Kidney epithelial cell (primary cell): Measurements from ENCODE around the gene SAMD4A. TPM values are rescaled to one million over a fixed set of nuclear protein-coding genes. Genes with fewer than 3 reads are reported as not detected.

Source experiments
- DNase-seq: peaks from one replicate; pipeline ENCODE4 v3.0.0-alpha.2; 2010; ENCODE audit warnings: low read depth
- H3K27me3 ChIP-seq: 2 replicates; pipeline ENCODE4 v1.6.0; 2011; ENCODE audit warnings: low read length; ENCODE audit not compliant: control insufficient read depth, insufficient read depth
- H3K36me3 ChIP-seq: 2 replicates; pipeline ENCODE4 v1.5.1; 2011; ENCODE audit warnings: low read length; ENCODE audit not compliant: control insufficient read depth, insufficient read depth
- H3K4me3 ChIP-seq: 2 replicates; pipeline ENCODE4 v1.5.1; 2011; ENCODE audit warnings: low read depth, mild to moderate bottlenecking, control low read depth, low read length
- total RNA-seq: library from RNA; depleted of rRNA; stranded (reverse); fragments of >200 nt; gene quantifications from 2 replicates; pipeline ENCODE4 v1.2.3, GENCODE V29; 2015
- TF ChIP-seq, protein P1 (sequence below): IDR thresholded peaks from 2 replicates; pipeline ENCODE4 v1.5.1; 2011; ENCODE audit warnings: mild to moderate bottlenecking, moderate library complexity, low read length, control low read depth, inconsistent platforms; ENCODE audit not compliant: insufficient read depth, poor library complexity, severe bottlenecking

Gene SAMD4A
- total RNA-seq, 1 donor from 2014 or later: 14.5 TPM

DNA sequence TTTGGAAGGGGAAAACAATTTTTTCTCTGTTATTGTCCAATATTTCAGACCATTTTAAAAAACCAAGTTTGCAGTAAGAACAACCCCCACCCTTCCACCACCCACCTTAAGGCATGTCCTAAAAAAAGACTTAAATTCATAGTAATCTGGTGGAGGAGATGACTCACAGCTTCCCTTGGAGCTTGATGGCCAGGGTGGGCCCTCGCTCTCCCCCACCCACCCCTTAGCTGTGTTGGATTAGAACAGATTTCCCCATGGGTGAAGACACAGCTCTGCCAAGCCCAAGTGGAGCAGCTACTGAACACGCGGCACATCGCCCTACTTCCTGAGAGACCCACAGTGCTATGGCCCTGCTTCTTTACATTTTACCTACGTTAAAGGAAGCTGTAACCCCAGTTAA is 195.4 kb downstream of the SAMD4A start:
- no peak for DNase-seq
- TF ChIP-seq, protein P1, sequence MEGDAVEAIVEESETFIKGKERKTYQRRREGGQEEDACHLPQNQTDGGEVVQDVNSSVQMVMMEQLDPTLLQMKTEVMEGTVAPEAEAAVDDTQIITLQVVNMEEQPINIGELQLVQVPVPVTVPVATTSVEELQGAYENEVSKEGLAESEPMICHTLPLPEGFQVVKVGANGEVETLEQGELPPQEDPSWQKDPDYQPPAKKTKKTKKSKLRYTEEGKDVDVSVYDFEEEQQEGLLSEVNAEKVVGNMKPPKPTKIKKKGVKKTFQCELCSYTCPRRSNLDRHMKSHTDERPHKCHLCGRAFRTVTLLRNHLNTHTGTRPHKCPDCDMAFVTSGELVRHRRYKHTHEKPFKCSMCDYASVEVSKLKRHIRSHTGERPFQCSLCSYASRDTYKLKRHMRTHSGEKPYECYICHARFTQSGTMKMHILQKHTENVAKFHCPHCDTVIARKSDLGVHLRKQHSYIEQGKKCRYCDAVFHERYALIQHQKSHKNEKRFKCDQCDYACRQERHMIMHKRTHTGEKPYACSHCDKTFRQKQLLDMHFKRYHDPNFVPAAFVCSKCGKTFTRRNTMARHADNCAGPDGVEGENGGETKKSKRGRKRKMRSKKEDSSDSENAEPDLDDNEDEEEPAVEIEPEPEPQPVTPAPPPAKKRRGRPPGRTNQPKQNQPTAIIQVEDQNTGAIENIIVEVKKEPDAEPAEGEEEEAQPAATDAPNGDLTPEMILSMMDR: no peak
- Histone ChIP-seq H3K27me3 (no peaks in the 10 kb centered on the region), H3K36me3 (peaks cover 7% of the 10 kb centered on the region), H3K4me3 (no peak overlapping the region)

- no peaks in the 10 kb centered on the region for H3K27me3 ChIP-seq
- TF ChIP-seq, protein P1: no peak
- no peak for DNase-seq
- H3K36me3 ChIP-seq: peaks cover 7% of the 10 kb centered on the region
- no peak overlapping the region for H3K4me3 ChIP-seq
Measured at GRCh38 chr14:54763761-54764160, 196.8 kb downstream of the SAMD4A start.

GRCh38 chr14:54766276-54767138 is 199.6 kb downstream of the SAMD4A start:
- peaks cover 4% of the 10 kb centered on the region for H3K36me3 ChIP-seq
- DNase-seq: no peak
- no peaks in the 10 kb centered on the region for H3K27me3 ChIP-seq
- TF ChIP-seq, protein P1: no peak
- no peak overlapping the region for H3K4me3 ChIP-seq

DNA sequence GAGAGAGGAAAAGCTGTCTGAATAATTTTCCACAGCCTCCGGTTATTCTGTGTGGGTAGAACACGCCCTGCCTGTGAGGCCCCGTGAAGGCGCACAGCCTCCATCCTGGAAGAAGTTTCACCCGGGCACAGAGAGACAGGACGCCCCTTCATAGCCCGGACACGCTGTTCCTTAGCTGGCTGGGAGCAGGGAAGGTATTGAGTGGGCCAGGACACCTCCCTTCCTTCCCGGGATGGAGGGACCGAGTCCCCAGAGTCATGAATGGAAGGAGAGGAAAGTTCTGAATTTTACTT is 200.2 kb downstream of the SAMD4A start:
- Histone ChIP-seq H3K4me3 (no peak overlapping the region), H3K36me3 (peaks cover 4% of the 10 kb centered on the region), H3K27me3 (no peaks in the 10 kb centered on the region)
- DNase-seq: no peak
- TF ChIP-seq, protein P1: no peak

- peaks cover 4% of the 10 kb centered on the region for H3K36me3 ChIP-seq
- no peaks in the 10 kb centered on the region for H3K27me3 ChIP-seq
- no peak overlapping the region for H3K4me3 ChIP-seq
- no peak for DNase-seq
- TF ChIP-seq, protein P1: no peak
Measured at GRCh38 chr14:54767450-54767849, 200.5 kb downstream of the SAMD4A start.
